NOMO-1 treated with DMSO at 0.1 percent for 48 hours (cell line): Measurements from ENCODE around the gene SPEN.

Experiments used
- DNase-seq: peaks from one replicate; lab custom pipeline; 2025; ENCODE audit not compliant: unreplicated experiment; lab: John Stamatoyannopoulos, UW

Gene SPEN

GRCh38 chr1:15945832-15946448 lies 98.4 kb downstream of the SPEN start:
- DNase-seq, result no peak

GRCh38 chr1:15946571-15947381 lies 99.3 kb downstream of the SPEN start:
- no peak for DNase-seq

- no peak for DNase-seq
Observed at GRCh38 chr1:15947382-15948090, 100.0 kb downstream of the SPEN start.

GRCh38 chr1:15948091-15948591 lies 100.6 kb downstream of the SPEN start:
- DNase-seq, result no peak

- no peak for DNase-seq
Observed at GRCh38 chr1:15948595-15949452, 101.3 kb downstream of the SPEN start.

- DNase-seq, result peak; percentile 6
Observed at GRCh38 chr1:15949453-15950245, 102.1 kb downstream of the SPEN start.

- DNase-seq, result no peak
Observed at GRCh38 chr1:15950302-15950701, 102.8 kb downstream of the SPEN start.

- DNase-seq, result no peak
Observed at GRCh38 chr1:15950763-15951295, 103.3 kb downstream of the SPEN start.

- no peak for DNase-seq
Observed at GRCh38 chr1:15951341-15952153, 104.0 kb downstream of the SPEN start.

GRCh38 chr1:15952317-15953258 lies 105.1 kb downstream of the SPEN start:
- DNase-seq, result peak; percentile 40

GRCh38 chr1:15953294-15953771 lies 105.8 kb downstream of the SPEN start:
- no peak for DNase-seq

- no peak for DNase-seq
Observed at GRCh38 chr1:15953791-15954241, 106.3 kb downstream of the SPEN start.

GRCh38 chr1:15954316-15954715 lies 106.8 kb downstream of the SPEN start:
- DNase-seq, result no peak

- no peak for DNase-seq
Observed at GRCh38 chr1:15955552-15955951, 108.0 kb downstream of the SPEN start.

- DNase-seq, result no peak
Observed at GRCh38 chr1:15956150-15956549, 108.6 kb downstream of the SPEN start.

GRCh38 chr1:15957221-15958095 lies 110.0 kb downstream of the SPEN start:
- no peak for DNase-seq

- DNase-seq, result no peak
Observed at GRCh38 chr1:15958111-15958510, 110.6 kb downstream of the SPEN start.
